Ishikawa (cell line): ENCODE measurements around the gene SH2D2A.

Experiments
- EP300 ChIP-seq: IDR thresholded peaks from 2 replicates; pipeline ENCODE4 v1.6.1; 2012; ENCODE audit warnings: borderline replicate concordance
- FOXM1 ChIP-seq: IDR thresholded peaks from 2 replicates; pipeline ENCODE4 v1.6.1; 2012; ENCODE audit warnings: low read depth, borderline replicate concordance
- MAX ChIP-seq: IDR thresholded peaks from 2 replicates; pipeline ENCODE4 v1.6.1; 2012

GRCh38 chr1:156823210-156823790 is 6.7 kb upstream of the SH2D2A start:
- TF ChIP-seq FOXM1 = no peak
- TF ChIP-seq MAX = no peak
- no peak for TF ChIP-seq EP300
